Measurements from ENCODE around the gene INCA1.
A peak's percentile ranks its signal among the peaks of the same experiment; 100 is the strongest.

The INCA1 gene

DNA sequence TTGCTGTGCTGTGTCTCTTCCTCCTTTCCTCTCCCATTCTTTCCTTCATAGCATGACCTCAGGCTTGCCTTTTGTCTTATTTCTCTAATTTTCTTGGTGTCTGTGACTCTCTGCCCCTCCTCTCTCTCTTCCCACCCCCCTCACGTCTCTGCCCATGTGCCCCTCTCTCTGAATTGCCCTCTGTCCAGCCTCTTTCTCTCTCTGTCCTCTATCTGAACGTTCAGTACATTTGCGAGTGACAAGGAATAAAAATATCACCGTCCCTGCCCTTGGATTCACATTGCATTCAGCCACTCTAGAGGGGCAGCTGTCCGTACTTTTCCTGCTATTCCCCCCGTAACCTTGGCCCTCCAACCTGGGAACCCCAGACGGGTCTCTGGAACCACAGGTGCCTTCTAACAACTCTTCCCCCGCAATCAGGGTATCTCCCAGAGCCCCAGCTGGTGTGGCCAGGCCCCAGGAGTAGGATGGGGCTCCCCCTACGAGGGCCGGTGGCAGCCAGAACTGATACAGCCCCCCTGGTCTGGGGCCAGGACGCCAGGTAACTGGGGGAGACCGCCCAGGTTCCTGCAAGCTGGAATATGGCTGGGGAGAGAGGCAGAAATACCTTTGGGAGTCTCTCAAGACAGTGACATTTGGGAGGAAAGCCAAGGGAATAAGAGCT lies 2.2 kb upstream of the INCA1 start:
- TF ChIP-seq, protein P1, sequence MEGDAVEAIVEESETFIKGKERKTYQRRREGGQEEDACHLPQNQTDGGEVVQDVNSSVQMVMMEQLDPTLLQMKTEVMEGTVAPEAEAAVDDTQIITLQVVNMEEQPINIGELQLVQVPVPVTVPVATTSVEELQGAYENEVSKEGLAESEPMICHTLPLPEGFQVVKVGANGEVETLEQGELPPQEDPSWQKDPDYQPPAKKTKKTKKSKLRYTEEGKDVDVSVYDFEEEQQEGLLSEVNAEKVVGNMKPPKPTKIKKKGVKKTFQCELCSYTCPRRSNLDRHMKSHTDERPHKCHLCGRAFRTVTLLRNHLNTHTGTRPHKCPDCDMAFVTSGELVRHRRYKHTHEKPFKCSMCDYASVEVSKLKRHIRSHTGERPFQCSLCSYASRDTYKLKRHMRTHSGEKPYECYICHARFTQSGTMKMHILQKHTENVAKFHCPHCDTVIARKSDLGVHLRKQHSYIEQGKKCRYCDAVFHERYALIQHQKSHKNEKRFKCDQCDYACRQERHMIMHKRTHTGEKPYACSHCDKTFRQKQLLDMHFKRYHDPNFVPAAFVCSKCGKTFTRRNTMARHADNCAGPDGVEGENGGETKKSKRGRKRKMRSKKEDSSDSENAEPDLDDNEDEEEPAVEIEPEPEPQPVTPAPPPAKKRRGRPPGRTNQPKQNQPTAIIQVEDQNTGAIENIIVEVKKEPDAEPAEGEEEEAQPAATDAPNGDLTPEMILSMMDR (IDR thresholded peaks at IDR 0.05; ENCODE audit: insufficient read depth, low read length): no peak
- no peak for TF ChIP-seq GABPA (IDR thresholded peaks at IDR 0.05; ENCODE audit: low read depth)
- no peak for TF ChIP-seq SPI1 (IDR thresholded peaks at IDR 0.05; ENCODE audit: borderline replicate concordance, low read depth)
- TF ChIP-seq, protein P2, sequence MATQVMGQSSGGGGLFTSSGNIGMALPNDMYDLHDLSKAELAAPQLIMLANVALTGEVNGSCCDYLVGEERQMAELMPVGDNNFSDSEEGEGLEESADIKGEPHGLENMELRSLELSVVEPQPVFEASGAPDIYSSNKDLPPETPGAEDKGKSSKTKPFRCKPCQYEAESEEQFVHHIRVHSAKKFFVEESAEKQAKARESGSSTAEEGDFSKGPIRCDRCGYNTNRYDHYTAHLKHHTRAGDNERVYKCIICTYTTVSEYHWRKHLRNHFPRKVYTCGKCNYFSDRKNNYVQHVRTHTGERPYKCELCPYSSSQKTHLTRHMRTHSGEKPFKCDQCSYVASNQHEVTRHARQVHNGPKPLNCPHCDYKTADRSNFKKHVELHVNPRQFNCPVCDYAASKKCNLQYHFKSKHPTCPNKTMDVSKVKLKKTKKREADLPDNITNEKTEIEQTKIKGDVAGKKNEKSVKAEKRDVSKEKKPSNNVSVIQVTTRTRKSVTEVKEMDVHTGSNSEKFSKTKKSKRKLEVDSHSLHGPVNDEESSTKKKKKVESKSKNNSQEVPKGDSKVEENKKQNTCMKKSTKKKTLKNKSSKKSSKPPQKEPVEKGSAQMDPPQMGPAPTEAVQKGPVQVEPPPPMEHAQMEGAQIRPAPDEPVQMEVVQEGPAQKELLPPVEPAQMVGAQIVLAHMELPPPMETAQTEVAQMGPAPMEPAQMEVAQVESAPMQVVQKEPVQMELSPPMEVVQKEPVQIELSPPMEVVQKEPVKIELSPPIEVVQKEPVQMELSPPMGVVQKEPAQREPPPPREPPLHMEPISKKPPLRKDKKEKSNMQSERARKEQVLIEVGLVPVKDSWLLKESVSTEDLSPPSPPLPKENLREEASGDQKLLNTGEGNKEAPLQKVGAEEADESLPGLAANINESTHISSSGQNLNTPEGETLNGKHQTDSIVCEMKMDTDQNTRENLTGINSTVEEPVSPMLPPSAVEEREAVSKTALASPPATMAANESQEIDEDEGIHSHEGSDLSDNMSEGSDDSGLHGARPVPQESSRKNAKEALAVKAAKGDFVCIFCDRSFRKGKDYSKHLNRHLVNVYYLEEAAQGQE (IDR thresholded peaks at IDR 0.05; ENCODE audit: insufficient replicate concordance, low read depth): no peak
- TF ChIP-seq POLR2AphosphoS5 (IDR thresholded peaks at IDR 0.05; ENCODE audit: low read depth): no peak
- no peak overlapping the region for H3K4me3 ChIP-seq (replicated peaks; ENCODE audit: insufficient read depth, low read length)
- DNase-seq (ENCODE audit: low read depth in 1 of 2, low spot score in 1 of 2): no peak
- H3K27ac ChIP-seq (replicated peaks): no peak overlapping the region
- H3K27me3 ChIP-seq (ENCODE audit: insufficient read depth, poor library complexity, severe bottlenecking): no peaks in the 10 kb centered on the region

DNA sequence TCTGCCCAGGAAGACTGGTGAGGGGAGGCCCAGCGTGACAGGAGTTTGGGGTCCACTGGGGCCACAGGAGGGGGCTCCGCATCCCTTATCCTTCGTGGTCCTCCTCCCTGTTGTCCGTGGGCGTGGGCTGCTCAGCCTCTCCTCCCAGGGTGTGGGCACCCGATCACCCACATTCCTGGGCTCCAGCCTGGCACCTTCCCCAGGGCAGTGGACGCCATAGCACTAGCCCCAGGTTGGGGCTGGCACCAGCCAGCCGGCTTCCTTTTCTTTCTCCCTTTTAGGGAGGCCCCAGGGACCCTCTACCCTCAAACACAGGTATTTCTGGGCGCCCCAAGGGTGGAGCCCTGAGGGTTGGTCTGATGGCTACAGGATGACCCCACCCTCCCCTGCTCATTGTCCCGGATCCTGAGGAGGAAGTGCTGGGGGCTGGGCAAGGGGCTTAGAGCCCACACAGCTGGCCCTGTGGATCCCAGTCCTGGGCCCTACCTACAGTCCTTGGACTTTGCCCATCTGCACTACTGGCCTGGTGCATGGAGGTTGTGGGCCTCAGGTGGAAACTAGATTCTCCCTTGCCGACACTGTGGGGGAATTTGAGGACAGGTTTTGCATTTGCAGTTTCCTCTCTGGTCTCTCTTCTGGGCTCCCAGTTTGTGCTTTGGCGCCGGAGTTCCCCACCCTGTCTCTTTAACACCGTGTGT lies 1.6 kb upstream of the INCA1 start:
- TF ChIP-seq, protein P2 (IDR thresholded peaks at IDR 0.05; ENCODE audit: insufficient replicate concordance, low read depth): no peak
- TF ChIP-seq GABPA (IDR thresholded peaks at IDR 0.05; ENCODE audit: low read depth) (no peak), SPI1 (IDR thresholded peaks at IDR 0.05; ENCODE audit: borderline replicate concordance, low read depth) (no peak), POLR2AphosphoS5 (IDR thresholded peaks at IDR 0.05; ENCODE audit: low read depth) (no peak)
- TF ChIP-seq, protein P1 (IDR thresholded peaks at IDR 0.05; ENCODE audit: insufficient read depth, low read length): no peak
- H3K4me3 ChIP-seq (replicated peaks; ENCODE audit: insufficient read depth, low read length): peak overlapping the region; percentile 68
- no peak for DNase-seq (ENCODE audit: low read depth in 1 of 2, low spot score in 1 of 2)
- H3K27ac ChIP-seq (replicated peaks): no peak overlapping the region
- no peaks in the 10 kb centered on the region for H3K27me3 ChIP-seq (ENCODE audit: insufficient read depth, poor library complexity, severe bottlenecking)

DNA sequence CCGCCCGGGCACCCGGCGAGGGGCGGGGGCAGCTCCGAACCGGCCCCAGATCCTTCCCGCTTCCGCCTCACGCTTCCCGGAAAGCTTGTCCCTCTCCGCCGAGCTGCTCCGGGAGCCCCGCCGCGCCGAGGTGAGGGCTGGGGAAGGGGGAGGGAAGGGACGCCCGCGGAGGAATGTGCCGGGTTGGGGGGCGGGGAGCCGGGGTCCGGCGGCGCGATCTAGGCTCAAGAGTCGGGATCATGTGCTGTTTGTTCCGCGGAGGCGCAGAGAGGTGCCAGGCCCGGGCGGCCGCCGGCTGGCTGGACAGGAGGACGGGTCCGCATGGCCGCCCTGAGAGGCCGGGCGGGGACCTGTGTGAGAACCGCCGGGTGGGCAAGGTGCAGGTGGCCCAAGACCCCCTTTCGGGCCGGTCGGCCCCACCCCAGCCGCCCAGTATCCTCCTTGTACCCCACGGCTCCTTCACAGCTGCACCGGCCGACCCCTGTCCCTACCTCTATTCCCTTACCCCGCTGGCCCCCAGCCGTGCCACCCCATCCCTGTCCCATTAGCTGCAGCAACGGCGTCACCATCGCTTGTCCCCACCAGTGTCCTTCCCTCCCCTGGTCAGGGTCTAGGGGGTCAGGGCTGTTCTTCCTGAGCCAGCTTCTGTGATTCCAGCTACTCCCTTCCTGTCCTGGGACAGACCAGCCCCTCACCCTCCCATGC lies 857 bp upstream of the INCA1 start:
- Histone ChIP-seq H3K4me3 (replicated peaks; ENCODE audit: insufficient read depth, low read length) (peak overlapping the region; percentile 68), H3K27ac (replicated peaks) (peak overlapping the region; percentile 46; the same call in 1 of the 2 replicates)
- TF ChIP-seq GABPA (IDR thresholded peaks at IDR 0.05; ENCODE audit: low read depth): no peak
- TF ChIP-seq, protein P2 (IDR thresholded peaks at IDR 0.05; ENCODE audit: insufficient replicate concordance, low read depth): no peak
- TF ChIP-seq SPI1 (IDR thresholded peaks at IDR 0.05; ENCODE audit: borderline replicate concordance, low read depth): no peak
- TF ChIP-seq, protein P1 (IDR thresholded peaks at IDR 0.05; ENCODE audit: insufficient read depth, low read length): no peak
- no peak for TF ChIP-seq POLR2AphosphoS5 (IDR thresholded peaks at IDR 0.05; ENCODE audit: low read depth)

More for the DNA sequence above, 857 bp upstream of the INCA1 start:
- no peak for DNase-seq (ENCODE audit: low read depth in 1 of 2, low spot score in 1 of 2)
- no peaks in the 10 kb centered on the region for H3K27me3 ChIP-seq (ENCODE audit: insufficient read depth, poor library complexity, severe bottlenecking)
